ENCODE data around the gene CPNE5. TPM values are rescaled to one million over a fixed set of nuclear protein-coding genes. Genes with fewer than 3 reads are reported as not detected.

Gene CPNE5
- polyA plus RNA-seq, 1 of the 3 experiments (the other 2 are of a cell fraction): 0.30 TPM

- TF ChIP-seq PBX3 (IDR thresholded peaks at IDR 0.05) (no peak), FOXM1 (IDR thresholded peaks at IDR 0.05; ENCODE audit: low read depth) (no peak), CHD2 (IDR thresholded peaks at IDR 0.05; ENCODE audit: low read length, partially characterized antibody) (no peak), RXRA (IDR thresholded peaks at IDR 0.05; ENCODE audit: borderline replicate concordance, low read depth) (no peak), NFIC (IDR thresholded peaks at IDR 0.05; ENCODE audit: borderline replicate concordance) (no peak), EP300 (IDR thresholded peaks at IDR 0.05; ENCODE audit: borderline replicate concordance in 1 of 2, low read depth in 1 of 2, low read length in 1 of 2) (no peak), RAD21 (IDR thresholded peaks at IDR 0.05; ENCODE audit: low read length) (no peak), CTCF (IDR thresholded peaks at IDR 0.05) (no peak), MXI1 (IDR thresholded peaks at IDR 0.05; ENCODE audit: low read depth, low read length) (no peak)
- TF ChIP-seq, protein P1, sequence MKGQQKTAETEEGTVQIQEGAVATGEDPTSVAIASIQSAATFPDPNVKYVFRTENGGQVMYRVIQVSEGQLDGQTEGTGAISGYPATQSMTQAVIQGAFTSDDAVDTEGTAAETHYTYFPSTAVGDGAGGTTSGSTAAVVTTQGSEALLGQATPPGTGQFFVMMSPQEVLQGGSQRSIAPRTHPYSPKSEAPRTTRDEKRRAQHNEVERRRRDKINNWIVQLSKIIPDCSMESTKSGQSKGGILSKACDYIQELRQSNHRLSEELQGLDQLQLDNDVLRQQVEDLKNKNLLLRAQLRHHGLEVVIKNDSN (IDR thresholded peaks at IDR 0.05; ENCODE audit: borderline replicate concordance, low read depth): no peak
- TF ChIP-seq, protein P2, sequence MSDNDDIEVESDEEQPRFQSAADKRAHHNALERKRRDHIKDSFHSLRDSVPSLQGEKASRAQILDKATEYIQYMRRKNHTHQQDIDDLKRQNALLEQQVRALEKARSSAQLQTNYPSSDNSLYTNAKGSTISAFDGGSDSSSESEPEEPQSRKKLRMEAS (IDR thresholded peaks at IDR 0.05; ENCODE audit: low read depth): no peak
These were observed 2.9 kb downstream of the CPNE5 start (continued) for GRCh38 chr6:36836111-36837021.

DNA sequence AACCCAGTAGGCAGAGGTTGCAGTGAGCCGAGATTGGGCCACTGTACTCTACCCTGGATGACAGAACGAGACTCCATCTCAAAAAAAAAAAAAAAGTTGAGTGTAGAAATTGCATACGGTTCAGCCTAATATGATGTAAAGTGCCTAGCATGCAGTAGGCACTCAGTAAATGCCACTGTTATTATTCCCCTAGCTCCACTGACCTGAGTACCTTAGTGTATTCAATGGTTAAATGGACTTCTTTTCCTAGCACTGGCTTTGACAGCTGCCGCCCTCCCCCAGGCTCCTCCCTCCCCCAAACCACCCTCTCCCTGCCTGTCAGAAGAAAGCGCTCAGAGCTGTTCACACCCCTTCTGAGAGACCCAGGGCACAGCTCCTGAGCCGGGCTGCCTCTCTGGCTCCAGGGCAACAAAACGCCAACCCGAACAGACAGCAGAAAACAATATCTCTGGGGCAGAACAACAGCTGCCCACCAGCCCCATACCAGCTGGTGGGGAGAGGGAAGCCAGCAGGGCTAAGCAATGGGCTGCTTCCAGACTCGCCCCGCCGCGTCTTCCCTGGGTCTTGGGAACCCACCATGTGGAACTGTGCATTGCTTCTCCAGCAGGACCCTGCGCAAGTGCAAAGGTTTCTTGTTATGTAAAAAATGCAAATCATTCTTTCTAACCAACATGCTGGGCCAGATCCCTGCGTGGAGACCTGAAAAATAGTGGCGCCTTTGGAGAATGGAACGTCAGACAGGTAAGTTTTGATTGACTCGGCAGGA lies 4.5 kb downstream of the CPNE5 start:
- ChIA-PET CTCF (interaction anchor here (1.4 to 2.8 kb wide), 5 partner anchors 13 to 76 kb away, joined by 4 to 8 read pairs (median 5); partner anchors contain the start of gene C6orf89), POLR2A (no interaction called here)
- no peak overlapping the region for H3K9ac ChIP-seq
- H3F3A ChIP-seq (replicated peaks; ENCODE audit: insufficient read depth): no peaks in the 10 kb centered on the region
- no peaks in the 10 kb centered on the region for H3K36me3 ChIP-seq (replicated peaks in 1 of 2; ENCODE audit: control insufficient read depth in 1 of 2, insufficient read depth in 2 of 2, low read length in 1 of 2)
- WGBS (ENCODE audit: low lambda C conversion rate): 74% methylated on average over 16 of the region's 17 CpGs
- H3K27ac ChIP-seq (ENCODE audit: low read depth in 2 of 2, low read length in 1 of 2): no peak overlapping the region
- no peak for TF ChIP-seq RFX5 (IDR thresholded peaks at IDR 0.05; ENCODE audit: low read length)
- H3K4me3 ChIP-seq (ENCODE audit: low read depth in 2 of 2, low read length in 1 of 2): no peak overlapping the region
- H3K4me1 ChIP-seq (ENCODE audit: control insufficient read depth in 1 of 2, insufficient read depth in 2 of 2, low read depth in 1 of 2, low read length in 1 of 2): peaks cover 0 to 4% of the 10 kb centered on the region in 2 experiments; a peak in 1 of 4 replicates
- H3K4me2 ChIP-seq: no peak overlapping the region
- H3K27me3 ChIP-seq (ENCODE audit: insufficient read depth): peaks cover 12% of the 10 kb centered on the region
- H2AFZ ChIP-seq (ENCODE audit: low read depth): no peak overlapping the region
- no peaks in the 10 kb centered on the region for H3K9me3 ChIP-seq
- no peaks in the 10 kb centered on the region for H3K9me2 ChIP-seq
- DNase-seq: peak; percentile 51
- no peaks in the 10 kb centered on the region for H3K79me2 ChIP-seq (ENCODE audit: insufficient read depth)
- H4K20me1 ChIP-seq (ENCODE audit: insufficient read depth): no peaks in the 10 kb centered on the region
